HG03135 (cell line): Measurements from ENCODE around the gene IL36A.

Experiments used
- ATAC-seq: cut with Tn5 transposase; IDR thresholded peaks from one replicate; pipeline ENCODE4 v1.9.1; 2021; ENCODE audit warnings: mild to moderate bottlenecking, moderate library complexity; ENCODE audit not compliant: unreplicated experiment

IL36A gene

DNA sequence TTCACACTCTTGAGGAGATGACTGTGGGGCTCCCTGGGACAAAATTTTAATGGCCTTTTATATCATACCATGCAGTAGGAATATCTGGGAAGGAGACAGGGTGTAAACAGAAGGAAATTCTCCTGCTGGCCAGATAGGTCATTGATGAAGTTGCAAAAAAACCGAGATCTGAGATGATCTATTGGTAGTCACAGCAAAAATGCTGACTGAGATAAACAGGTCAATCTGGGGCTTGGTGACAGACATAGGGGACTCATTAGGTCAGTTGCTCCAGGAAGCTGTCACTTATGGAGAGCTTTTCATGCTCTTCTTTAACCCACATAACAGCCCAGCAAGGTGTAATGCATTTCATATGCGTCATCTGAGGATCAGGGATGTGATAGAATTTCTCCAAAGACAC lies 2.6 kb upstream of the IL36A start:
- ATAC-seq, result no peak

DNA sequence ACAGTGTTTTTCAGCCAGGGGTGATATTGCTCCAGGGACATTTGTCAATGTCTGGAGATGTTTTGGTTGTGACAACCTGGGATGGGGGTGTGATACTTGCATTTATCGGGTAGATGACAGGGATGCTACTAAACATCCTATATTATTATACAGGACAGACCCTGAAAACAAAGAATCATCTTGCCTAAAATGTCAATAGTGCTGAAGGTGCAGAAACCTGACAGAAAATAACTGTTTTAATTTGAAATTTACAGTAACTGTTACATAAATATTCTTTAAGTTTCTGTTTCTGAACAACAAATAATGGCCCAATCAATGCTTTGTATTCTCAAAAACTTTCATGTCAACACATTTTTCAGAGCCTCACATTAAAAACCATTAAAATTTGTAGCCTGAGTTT lies 2.0 kb downstream of the IL36A start:
- ATAC-seq, result no peak

DNA sequence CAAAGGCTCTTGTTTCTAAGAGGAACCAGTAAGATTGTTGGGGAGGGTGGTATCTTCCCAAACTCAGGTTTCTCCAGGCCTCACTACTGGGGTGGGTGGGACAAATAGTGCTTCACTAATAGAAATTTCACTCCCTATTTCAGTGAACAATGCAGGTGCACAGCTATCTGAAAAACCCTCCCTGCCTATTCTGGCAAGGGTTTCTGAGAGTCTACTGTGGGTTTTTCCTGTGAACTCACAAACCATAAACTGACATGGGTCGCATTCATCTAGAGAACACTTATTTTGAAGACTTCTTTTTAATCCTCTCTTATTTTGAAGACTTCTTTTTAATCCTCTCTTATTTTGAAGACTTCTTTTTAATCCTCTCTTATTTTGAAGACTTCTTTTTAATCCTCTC lies 4.4 kb downstream of the IL36A start:
- ATAC-seq, result no peak

DNA sequence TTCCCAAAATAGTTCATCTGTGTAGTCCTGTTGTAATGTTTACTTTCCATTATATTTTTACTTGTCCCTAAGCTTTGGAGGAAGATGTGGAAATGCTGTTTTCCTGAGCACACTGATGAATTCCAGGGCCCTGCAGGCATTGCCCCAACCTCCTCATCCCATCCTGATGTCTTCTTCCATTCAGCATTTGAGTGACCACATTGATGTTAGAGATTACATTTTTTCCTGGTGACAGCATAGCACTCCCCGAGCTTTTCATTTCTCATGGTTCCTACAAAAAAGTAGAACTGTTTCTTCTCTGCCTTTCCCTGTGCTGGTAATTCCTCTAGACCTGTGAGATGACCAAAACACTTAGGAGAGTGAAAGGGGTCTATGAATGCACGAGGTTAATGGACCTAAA lies 4.8 kb downstream of the IL36A start:
- no peak for ATAC-seq

DNA sequence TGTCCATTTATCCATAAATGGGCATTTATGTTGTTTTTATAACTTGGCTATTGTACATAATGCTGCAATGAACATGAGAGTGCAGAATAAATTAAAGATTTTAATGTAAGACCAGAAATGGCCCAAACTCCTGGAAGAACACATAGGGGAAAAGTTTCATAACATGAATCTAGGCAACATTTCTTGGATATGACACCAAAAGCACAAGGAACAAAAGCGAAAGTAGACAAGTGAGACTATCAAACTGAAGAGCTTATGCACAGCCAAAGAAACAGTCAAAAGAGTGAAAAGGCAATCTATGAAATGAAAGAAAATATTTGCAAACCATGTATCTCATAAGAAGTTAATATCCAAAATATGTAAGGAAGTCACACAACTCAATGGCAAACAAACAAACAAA lies 5.8 kb downstream of the IL36A start:
- ATAC-seq, result no peak

DNA sequence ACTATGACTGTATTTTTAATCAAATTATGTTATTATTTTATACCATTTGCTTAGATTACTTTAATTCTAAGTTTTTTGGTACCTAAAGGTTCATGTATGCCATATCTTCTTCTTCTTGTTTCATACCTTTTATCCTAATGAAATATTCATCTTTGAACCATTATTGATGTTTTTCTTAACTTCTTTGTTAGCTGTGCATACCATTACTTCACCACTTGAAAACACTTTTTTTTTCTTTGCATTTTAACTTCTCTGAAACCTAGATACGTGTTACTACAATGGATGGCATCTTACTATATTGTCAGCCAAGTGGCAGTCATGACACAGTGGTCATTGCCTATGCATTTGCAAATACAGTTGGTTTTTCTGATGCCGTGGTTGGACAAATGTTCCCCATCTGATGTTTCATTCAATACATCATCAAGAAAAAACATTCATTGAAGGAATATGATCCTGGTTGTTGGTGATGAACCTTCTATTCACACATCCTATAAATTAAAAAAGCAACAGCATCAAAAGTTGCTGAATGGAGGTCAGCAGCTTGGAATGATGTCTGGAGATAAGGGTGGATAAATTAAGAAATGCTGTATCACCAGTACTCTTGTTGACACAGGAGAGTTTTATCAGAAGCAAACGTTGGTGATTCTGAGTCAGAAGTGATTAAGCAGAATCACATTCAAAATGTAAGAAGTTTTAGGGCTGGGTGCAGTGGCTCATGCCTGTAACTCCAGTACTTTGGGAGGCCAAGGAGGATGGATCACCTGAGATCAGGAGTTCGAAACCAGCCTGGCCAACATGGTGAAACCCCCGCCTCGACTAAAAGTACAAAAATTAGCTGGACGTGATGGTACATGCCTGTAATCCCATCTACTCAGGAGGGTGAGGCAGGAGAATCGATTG lies 7.4 kb downstream of the IL36A start:
- ATAC-seq, result no peak

DNA sequence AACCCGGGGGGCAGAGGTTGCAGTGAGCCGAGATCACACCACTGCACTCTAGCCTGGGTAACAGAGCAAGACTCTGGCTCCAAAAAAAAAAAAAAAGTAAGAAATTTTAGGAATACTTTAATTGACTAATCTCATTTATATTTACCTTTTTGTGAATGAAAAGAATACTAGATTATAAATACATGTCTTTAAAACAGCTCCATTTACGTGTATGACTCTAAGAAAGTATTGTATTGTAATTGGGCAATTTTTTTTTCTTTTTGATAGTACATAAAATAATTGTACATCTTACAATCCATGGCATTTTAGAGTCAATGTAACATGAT lies 8.0 kb downstream of the IL36A start:
- no peak for ATAC-seq

DNA sequence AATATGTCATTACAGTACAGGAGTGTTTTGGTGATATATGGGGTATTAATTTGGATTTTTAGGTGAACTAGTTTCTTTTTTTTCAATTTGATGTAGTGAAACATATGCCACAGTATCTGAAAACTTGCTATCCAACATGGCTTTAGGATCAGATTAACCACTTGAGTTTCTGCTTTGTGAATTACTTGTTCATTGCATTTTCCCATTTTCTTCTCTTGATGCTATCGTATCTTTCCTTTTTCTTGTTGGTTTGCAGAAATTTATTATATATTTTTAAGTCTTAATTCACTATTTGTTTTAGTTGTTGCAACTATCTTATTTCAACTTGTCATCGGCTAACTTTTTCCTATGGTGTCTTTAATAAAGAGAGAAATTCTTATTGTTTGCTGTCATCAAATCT lies 8.8 kb downstream of the IL36A start:
- ATAC-seq, result no peak

DNA sequence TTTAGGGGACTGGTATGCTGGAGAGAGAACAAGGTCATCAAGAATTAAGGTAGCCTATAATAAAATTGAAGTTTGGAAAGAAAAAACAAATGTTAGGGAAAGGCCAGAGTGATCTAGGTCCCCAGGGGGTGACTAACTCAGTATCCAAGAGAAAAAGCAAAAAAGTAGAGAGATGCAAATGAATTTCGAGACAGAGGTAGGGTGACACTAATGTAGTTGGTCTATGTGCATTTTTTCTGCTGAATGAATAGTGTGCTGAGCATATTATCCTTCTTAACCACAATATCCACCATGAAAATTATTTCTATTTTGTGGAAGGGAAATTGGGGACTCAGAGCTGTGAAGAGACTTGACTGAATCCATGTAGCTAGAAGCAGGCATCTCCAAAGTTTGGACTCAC lies 9.8 kb downstream of the IL36A start:
- ATAC-seq, result no peak

DNA sequence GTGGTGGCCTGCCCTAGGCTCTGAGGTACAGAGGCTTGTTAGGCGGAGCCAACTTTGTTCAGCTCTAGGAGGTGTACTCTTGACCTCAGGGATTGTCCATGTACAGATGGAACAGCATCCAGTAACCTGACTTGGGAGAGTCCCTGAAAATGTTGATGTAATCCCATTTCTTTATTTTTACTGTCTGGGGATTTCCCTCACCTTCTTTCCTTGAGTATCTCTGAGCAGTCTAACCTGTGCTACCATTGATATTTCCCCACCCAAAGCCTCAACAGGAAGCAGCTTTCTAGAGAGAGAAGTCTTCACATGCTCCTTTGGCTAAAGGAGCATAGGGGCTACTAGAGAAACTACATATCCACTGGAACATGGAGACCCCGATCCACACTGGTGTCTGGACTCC lies 10.4 kb downstream of the IL36A start:
- ATAC-seq, result no peak

DNA sequence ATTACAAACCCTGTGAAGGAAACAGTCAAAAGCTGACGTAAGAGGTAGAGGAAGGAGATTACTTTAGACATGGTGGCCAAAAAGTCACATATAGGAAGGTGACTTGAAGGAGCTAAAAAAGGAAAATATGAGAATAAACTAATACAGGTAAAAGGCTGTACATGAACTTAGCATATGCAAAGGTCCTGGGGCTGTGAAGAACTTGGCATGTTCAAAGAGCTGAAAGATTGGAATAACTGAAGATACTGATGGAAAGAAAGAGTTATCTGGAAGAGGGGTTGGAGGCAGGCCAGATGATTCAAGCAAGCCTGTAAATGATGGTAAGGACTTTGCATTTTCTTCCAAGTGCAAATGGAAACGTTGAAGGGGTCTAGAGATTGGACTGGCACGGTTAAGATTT lies 13.2 kb downstream of the IL36A start:
- ATAC-seq, result no peak

DNA sequence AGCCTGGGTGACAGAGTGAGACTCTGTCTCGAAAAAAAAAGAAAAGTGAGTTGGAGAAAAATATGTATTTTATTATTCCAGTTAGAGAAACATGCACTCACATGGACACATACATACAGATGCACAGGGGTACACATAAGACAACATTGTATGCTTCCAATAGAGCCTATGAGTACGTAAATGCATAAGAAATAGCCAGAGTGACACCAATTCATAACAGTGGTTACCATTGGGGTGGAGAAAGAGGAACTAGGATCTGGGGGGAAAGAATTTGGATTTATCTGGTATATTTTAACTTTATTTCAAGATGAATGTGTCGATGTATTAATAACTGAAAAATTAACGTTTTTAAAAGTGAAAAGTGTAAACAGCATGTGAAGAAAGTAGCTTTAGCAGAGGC lies 16.1 kb downstream of the IL36A start:
- ATAC-seq, result no peak

DNA sequence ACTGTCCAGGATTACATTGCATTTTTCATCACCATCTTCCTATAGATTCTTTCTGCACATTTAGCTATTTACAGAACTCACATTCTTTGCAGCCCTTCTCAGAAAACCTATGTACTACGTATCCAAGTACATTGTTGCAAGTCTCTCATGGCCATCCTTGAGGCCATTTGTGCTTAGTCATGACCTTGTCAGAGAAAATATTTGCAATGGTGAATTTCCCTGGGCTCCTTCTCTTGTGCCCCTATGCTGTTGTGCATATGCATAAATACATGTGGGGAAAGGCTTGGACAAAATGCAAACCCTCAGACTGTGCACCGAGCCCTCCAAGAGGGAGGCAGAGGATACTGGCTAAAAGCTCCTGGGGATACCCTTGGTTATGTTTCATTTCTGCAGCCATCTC lies 19.5 kb downstream of the IL36A start:
- ATAC-seq, result no peak

DNA sequence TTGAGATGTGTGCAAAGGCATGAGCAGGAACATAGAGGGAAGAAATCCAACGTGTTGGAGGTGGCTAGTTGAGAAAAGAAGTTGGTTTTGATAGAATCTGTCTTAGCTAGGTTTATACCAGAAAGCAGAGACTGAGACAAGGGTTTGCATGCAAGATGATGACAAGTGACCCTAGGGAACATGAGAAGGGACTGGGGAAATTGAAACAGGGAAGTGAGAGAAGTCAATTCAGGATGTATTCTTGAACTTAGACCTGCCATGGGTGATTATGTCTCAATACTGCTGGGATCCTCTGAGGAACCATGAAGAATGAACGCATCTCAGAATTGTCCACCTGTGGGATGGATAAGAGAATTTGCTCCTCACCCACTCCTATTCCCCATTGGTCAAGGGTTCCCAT lies 20.5 kb downstream of the IL36A start:
- no peak for ATAC-seq

DNA sequence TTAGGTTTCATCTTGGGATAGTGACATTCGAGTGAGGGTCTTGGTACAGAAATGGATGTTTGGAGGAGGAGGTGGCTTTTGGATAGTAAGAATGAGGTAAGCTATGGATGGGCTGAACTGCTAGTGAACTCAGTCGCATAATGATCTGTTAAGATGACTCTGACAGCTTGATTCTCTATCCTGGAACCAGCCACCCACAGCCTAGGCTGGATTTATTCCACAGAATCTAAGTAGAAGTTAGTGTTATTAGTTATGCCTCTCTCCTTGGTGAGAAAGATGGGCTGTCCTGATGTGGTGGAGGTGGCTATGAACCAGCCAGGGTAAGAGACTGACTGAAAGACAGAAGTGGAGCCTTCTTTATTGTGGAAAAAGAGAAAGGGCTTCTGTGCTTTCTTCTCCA lies 22.4 kb downstream of the IL36A start:
- no peak for ATAC-seq

DNA sequence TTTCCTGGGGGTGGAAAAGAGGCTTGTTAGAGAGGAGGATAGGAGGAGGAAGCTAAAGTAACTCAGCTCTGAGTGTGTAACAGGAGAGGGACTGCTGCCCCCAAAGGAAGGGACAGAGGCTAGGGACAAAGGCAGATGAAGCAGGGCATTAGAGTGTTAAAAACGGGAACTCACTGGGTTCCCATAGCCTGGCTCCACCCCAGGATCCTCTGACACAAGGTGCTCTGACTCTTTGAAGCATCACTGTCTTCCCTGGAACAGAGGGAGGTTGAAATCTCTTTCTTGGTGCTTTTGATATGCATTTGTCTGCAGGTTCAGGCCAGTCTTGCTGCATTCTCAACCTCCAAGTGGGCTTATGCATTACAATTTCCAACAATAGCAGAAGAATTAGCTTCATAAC lies 22.9 kb downstream of the IL36A start:
- no peak for ATAC-seq

DNA sequence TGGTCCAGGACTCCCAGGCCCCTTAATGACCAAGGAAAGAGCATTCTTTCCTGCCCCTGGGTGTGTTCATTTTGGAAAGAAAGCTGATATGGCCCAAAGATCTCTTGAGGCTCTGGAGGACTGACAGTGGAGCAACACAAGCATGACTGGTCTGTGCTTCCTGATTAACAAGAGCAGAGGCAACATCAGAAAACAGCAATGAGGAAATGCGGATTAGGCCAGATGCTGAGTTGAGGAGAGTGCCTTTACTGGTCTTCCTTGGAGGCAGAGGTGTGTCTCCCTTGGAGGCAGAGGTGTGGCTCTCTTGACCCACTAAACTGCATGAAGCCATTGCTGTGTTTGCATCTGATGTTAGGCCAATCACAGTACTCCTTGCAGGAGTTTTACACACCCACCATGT lies 27.5 kb downstream of the IL36A start:
- ATAC-seq, result no peak

DNA sequence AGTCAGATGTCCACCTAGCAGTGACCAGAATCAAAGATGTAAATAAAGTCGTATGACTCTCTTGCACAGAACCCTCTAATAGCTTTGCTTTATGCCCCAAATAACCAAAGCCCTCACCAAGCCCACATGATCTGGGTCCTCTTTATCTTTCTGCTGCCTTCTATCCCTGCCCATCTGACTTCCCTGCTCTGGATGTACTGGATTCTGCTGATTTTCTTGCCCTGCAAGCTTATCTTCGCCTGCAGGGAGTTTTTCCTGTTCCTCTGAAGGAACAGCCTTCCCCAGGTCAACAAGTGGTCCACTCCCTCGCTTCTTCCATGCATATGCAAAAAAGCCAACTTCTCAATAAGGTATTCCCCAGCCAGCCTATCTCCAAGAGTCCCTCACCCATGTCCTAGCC lies 28.8 kb downstream of the IL36A start:
- no peak for ATAC-seq

DNA sequence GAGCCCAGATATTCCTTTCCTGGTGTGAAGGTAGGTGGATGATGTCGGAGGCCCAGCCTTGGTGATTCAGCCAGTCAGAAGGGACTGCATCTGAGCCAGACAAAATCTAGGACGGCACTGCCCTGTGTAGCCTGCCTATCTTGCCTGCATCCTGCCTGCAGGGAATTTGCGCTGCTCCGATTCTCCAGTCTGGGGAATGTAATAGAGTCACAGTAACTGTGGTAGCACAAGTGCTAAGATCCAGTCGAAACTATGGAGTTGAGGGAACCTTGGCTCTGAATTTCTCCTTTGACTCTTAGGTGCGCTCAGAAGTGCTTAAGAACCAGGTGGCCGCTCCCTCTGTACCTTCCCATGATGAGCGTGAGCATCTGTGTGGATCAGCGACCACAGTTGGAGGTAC lies 31.5 kb downstream of the IL36A start:
- no peak for ATAC-seq

DNA sequence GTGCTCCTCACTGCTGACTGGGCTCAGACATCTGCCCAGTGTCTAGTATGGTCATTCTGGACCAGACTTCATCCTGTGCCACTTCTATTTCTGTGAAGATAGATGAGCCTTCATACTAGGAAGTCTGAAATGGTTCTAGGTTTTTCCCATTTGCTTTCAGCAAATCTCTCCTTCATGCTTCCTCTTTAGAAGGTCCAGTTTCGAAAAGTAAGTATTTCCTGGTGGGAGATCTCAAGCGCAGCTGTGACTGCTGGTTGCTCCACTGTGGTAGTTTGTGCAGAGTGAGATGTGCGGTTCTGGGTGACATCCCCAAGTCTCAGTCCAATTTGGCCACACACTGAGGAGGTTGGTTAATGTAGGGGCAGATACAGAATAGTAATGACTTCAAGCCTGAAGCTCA lies 33.0 kb downstream of the IL36A start:
- no peak for ATAC-seq

DNA sequence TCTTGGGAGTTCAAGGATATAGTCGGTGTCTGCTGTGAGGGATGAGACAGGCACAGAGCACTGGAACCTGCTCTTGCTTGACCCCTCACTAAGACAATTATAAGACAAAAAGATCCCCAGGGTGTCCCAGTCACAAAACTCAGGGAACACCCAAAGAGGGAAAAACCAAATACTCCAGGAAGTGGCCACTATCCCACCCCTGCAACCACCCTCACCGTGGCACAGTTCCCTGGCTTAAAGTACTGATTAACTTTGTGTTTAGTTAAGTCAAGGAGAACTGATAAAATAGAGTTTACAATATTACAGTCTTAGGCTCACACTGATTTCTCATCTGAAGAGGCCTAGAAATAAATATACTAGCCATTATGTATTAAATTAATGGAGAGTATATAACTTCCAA lies 33.9 kb downstream of the IL36A start:
- ATAC-seq, result no peak

DNA sequence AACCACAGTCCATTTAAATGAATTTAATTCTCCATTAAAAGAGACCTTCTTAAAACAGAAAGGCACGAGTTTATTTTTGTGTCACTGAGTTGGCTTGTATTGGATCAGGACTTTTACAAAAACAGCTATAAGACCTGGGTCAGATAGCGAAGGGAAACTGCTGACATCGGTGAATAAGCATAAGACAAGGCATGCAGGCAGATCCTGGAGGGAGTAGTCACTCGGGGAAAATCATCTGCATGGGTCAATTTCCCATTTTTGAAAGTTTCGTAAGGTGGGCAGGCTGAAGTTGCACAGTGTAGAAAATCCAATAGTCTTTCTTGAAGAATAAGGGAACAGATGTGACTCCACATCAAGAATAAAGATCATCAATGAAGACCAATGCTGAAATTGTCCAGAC lies 34.5 kb downstream of the IL36A start:
- ATAC-seq, result no peak

DNA sequence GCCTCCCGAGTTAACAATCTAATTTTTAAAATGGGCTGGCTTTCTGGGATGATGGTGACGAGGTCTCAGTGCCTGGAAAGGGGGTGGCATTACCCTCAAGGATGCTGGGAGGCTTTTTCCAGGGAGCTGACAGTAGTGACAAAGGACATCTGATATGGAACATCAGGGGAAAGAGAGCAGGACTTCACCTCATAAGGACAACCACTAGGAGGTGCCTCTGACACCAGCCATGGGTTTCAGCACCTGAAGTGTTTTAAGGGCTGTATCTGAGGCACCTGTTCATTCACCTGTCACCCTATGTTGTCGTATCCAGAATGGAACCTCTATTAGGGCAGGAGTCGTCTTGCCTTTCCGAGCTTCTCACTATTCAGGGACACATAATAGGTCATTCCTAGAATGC lies 36.6 kb downstream of the IL36A start:
- ATAC-seq, result no peak
